ENCODE results near the gene MAPKAPK5. TPM values are rescaled to one million over a fixed set of nuclear protein-coding genes. Genes with fewer than 3 reads are reported as not detected.
A peak's percentile ranks its signal among the peaks of the same experiment; 100 is the strongest.

MAPKAPK5 gene
- total RNA-seq, 2 donors from 2014 or later: 48.5 to 80.6 TPM

DNA sequence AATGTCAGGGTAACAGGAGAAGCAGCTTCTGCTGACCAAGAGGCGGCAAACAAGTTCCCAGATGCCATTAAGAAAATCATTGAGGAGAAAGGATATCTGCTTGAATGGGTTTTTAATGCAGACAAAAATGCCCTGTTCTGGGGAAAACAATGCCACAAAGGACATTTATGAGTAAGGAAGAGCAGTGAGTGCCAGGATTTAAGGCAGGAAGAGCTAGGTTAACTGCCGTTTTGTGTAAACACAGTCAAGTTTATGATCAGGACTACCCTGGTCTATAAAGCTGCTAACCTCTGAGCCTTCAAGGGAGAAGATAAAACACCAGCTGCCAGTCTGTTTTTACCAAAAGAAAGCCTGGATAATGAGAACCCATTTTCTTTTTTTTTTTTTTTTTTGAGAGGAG, 8.5 kb downstream of the MAPKAPK5 start:
- 54% methylated on average over 2 of the region's 2 CpGs for WGBS
- H3K27ac ChIP-seq: peak overlapping the region; percentile 27 to 65
- H3K4me3 ChIP-seq: no peak overlapping the region
- intact Hi-C loops (cut with DNase I): no loop called here
- H3K4me1 ChIP-seq (replicated peaks): no peaks in the 10 kb centered on the region
- no peaks in the 10 kb centered on the region for H3K27me3 ChIP-seq (replicated peaks; ENCODE audit: insufficient read depth)
- H3K36me3 ChIP-seq: no peaks in the 10 kb centered on the region
- DNase-seq (ENCODE audit: low spot score): peak; percentile 42
- no peaks in the 10 kb centered on the region for H3K9me3 ChIP-seq
- TF ChIP-seq POLR2A (IDR thresholded peaks at IDR 0.05) (no peak), POLR2AphosphoS5 (IDR thresholded peaks at IDR 0.05) (peak; percentile 85)
- TF ChIP-seq, protein P1, sequence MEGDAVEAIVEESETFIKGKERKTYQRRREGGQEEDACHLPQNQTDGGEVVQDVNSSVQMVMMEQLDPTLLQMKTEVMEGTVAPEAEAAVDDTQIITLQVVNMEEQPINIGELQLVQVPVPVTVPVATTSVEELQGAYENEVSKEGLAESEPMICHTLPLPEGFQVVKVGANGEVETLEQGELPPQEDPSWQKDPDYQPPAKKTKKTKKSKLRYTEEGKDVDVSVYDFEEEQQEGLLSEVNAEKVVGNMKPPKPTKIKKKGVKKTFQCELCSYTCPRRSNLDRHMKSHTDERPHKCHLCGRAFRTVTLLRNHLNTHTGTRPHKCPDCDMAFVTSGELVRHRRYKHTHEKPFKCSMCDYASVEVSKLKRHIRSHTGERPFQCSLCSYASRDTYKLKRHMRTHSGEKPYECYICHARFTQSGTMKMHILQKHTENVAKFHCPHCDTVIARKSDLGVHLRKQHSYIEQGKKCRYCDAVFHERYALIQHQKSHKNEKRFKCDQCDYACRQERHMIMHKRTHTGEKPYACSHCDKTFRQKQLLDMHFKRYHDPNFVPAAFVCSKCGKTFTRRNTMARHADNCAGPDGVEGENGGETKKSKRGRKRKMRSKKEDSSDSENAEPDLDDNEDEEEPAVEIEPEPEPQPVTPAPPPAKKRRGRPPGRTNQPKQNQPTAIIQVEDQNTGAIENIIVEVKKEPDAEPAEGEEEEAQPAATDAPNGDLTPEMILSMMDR (IDR thresholded peaks at IDR 0.05): no peak

DNA sequence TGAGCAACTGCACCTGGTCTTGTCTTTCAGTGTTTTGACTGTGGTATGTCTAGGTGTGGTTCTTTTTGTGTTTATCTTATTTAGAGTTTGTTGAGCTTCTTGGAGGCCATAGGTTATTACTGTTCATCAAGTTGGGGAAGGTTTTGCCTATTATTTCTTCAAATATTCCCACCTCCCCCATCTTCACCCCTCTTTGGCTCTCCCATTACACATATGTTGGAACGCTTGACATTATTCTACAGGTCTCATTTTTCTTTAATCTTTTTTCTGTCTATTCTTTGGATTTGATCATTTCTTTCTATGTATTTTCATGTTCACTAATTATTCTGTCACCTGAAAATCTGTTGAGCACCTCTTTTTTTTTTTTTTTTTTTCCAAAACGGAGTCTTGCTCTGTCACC, 16.2 kb downstream of the MAPKAPK5 start:
- 98% methylated on average over 2 of the region's 2 CpGs for WGBS
- Histone ChIP-seq H3K27ac (no peak overlapping the region), H3K36me3 (no peaks in the 10 kb centered on the region), H3K4me3 (no peak overlapping the region), H3K4me1 (replicated peaks) (no peaks in the 10 kb centered on the region), H3K27me3 (replicated peaks; ENCODE audit: insufficient read depth) (no peaks in the 10 kb centered on the region), H3K9me3 (no peaks in the 10 kb centered on the region)
- no peak for DNase-seq (ENCODE audit: low spot score)
- TF ChIP-seq POLR2A (IDR thresholded peaks at IDR 0.05) (no peak), POLR2AphosphoS5 (IDR thresholded peaks at IDR 0.05) (no peak)
- TF ChIP-seq, protein P1 (IDR thresholded peaks at IDR 0.05): no peak
- intact Hi-C loops (cut with DNase I): no loop called here

DNA sequence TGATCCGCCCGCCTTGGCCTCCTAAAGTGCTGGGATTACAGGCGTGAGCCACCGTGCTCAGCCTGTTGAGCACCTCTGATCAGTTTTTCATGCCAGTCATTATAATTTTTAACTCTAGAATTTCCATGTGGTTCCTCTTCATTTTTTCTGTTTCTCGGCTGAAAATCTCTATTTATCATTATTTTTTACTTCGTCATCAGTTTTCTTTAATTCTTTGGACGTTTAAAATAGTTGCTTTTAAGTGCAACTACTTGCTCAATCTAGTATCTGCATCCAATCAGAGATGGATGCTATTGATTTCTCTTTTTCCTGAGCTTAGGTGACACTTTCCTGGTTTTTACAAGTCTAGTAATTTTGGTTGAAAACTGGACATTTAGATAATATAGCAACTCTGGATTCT, 16.8 kb downstream of the MAPKAPK5 start:
- intact Hi-C loops (cut with DNase I): no loop called here
- no peaks in the 10 kb centered on the region for H3K4me1 ChIP-seq (replicated peaks)
- TF ChIP-seq POLR2AphosphoS5 (IDR thresholded peaks at IDR 0.05) (no peak), POLR2A (IDR thresholded peaks at IDR 0.05) (no peak)
- TF ChIP-seq, protein P1 (IDR thresholded peaks at IDR 0.05): no peak
- H3K9me3 ChIP-seq: no peaks in the 10 kb centered on the region
- H3K36me3 ChIP-seq: no peaks in the 10 kb centered on the region
- H3K27me3 ChIP-seq (replicated peaks; ENCODE audit: insufficient read depth): no peaks in the 10 kb centered on the region
- H3K4me3 ChIP-seq: no peak overlapping the region
- no peak overlapping the region for H3K27ac ChIP-seq
- WGBS: 97% methylated on average over 7 of the region's 7 CpGs
- DNase-seq (ENCODE audit: low spot score): no peak

DNA sequence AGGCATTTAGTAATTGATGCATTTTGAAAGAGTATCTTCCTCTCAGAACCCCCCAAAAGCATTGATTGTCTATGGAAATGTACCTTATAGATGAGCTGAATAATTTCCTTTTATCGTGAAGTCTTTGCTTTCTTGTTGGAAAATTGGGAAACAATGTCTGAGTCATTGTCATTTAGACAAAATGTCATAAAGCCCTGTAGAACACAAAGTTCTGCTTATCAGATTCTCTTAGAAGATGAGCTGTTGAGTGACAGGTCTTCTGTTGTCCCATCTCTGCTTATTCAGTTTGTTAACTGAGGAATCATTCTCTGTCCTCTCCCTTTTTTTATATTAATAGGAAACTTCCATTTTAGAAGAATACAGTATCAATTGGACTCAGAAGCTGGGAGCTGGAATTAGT, 22.9 kb downstream of the MAPKAPK5 start:
- Histone ChIP-seq H3K27ac (no peak overlapping the region), H3K27me3 (replicated peaks; ENCODE audit: insufficient read depth) (no peaks in the 10 kb centered on the region), H3K9me3 (no peaks in the 10 kb centered on the region), H3K4me1 (replicated peaks) (no peaks in the 10 kb centered on the region), H3K4me3 (no peak overlapping the region), H3K36me3 (peaks cover 0 to 3% of the 10 kb centered on the region in 2 donors)
- intact Hi-C loops (cut with DNase I): no loop called here
- TF ChIP-seq, protein P1 (IDR thresholded peaks at IDR 0.05): no peak
- TF ChIP-seq POLR2A (IDR thresholded peaks at IDR 0.05) (no peak), POLR2AphosphoS5 (IDR thresholded peaks at IDR 0.05) (no peak)
- no peak for DNase-seq (ENCODE audit: low spot score)
- 79% methylated on average over 1 of the region's 1 CpG for WGBS

DNA sequence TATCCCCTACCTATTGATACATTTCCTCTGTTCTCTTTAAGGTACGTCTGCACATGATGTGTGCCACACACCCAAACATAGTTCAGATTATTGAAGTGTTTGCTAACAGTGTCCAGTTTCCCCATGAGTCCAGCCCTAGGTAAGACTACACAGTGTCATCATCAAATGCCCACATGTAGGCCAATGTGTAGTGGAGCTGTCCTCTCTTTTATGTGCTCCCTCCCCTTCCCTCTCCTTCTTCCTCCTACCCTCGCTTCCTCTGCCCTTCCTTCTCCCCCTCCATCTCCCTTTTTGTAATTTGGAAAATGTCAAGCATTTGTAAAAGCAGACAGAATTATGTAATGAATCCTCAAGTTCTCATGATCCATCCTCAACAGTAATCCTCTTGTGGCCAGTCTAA, 25.5 kb downstream of the MAPKAPK5 start:
- WGBS: 81% methylated on average over 2 of the region's 2 CpGs
- TF ChIP-seq POLR2A (IDR thresholded peaks at IDR 0.05) (no peak), POLR2AphosphoS5 (IDR thresholded peaks at IDR 0.05) (no peak)
- TF ChIP-seq, protein P1 (IDR thresholded peaks at IDR 0.05): no peak

More for the DNA sequence above, 25.5 kb downstream of the MAPKAPK5 start:
- Histone ChIP-seq H3K36me3 (peaks cover 0 to 9% of the 10 kb centered on the region in 2 donors), H3K4me3 (no peak overlapping the region), H3K27ac (no peak overlapping the region), H3K27me3 (replicated peaks; ENCODE audit: insufficient read depth) (no peaks in the 10 kb centered on the region), H3K9me3 (no peaks in the 10 kb centered on the region), H3K4me1 (replicated peaks) (no peaks in the 10 kb centered on the region)
- DNase-seq (ENCODE audit: low spot score): no peak
- intact Hi-C loops (cut with DNase I): no loop called here
